B cell (primary cell): ENCODE data around the gene PLA2G4D. TPM values are rescaled to one million over a fixed set of nuclear protein-coding genes. Genes with fewer than 3 reads are reported as not detected.

Source experiments
- ATAC-seq: fragments of 200-7000 bp; cut with Tn5 transposase; one replicate; pipeline ENCODE4 v1.10.0; 2021; ENCODE audit warnings: low read depth, mild to moderate bottlenecking, moderate number of reproducible peaks, moderate library complexity
- CTCF ChIA-PET: fragments of 350-600 bp; sonication (Branson Sonifier 250); formaldehyde crosslinking; loops from one replicate; lab custom pipeline; 2021; ENCODE audit warnings: antibody characterized with exemption, inconsistent platforms; lab: Charles Lee
- POLR2A ChIA-PET: fragments of 350-600 bp; sonication (Branson Sonifier 250); formaldehyde crosslinking; loops from one replicate; lab custom pipeline; 2021; ENCODE audit warnings: antibody characterized with exemption; lab: Charles Lee
- DNase-seq: peaks from one replicate; pipeline ENCODE4 v3.0.0; 2013
- H2AFZ ChIP-seq: 2 replicates; pipeline ENCODE4 v1.6.1; 2012; ENCODE audit warnings: mild to moderate bottlenecking, low read depth, low read length; ENCODE audit not compliant: insufficient read depth, poor library complexity, severe bottlenecking
- H3K27ac ChIP-seq, 2 donors: 1 replicate in 1 of 2; 2 replicates in 1 of 2; pipeline ENCODE4 v1.5.1; 2012 to 2013; ENCODE audit warnings: low read length in 2 of 2, mild to moderate bottlenecking in 2 of 2, moderate library complexity in 1 of 2
- H3K27me3 ChIP-seq, 4 experiments: fragments of 200-600 bp in 1 of 4; sonication (generic) in 1 of 4; replicated peaks in 1 of 4; 1 replicate in 2 of 4; 2 replicates in 2 of 4; pipeline versions ENCODE4 v1.6.1 to v1.7.0; 2013 to 2016; ENCODE audit warnings: low read length in 3 of 4, mild to moderate bottlenecking in 2 of 4, mixed read lengths in 1 of 4, moderate library complexity in 1 of 4; ENCODE audit not compliant: insufficient read depth in 4 of 4, control insufficient read depth in 3 of 4; ENCODE audit errors: control extremely low read depth in 1 of 4
- H3K36me3 ChIP-seq, 2 experiments: replicated peaks in 1 of 2; 1 replicate in 1 of 2; 2 replicates in 1 of 2; pipeline versions ENCODE4 v1.6.1 to v1.7.1; 2013; ENCODE audit warnings: low read length in 1 of 2; ENCODE audit not compliant: insufficient read depth in 2 of 2, control insufficient read depth in 1 of 2; ENCODE audit errors: control extremely low read depth in 1 of 2, extremely low read depth in 1 of 2
- H3K4me1 ChIP-seq, 2 donors: fragments of 200-600 bp in 1 of 2; sonication (generic) in 1 of 2; 1 replicate in 1 of 2; 2 replicates in 1 of 2; pipeline versions ENCODE4 v1.5.1 to v1.6.1; 2013 to 2017; ENCODE audit warnings: low read length in 2 of 2; ENCODE audit not compliant: control insufficient read depth in 2 of 2, insufficient read depth in 2 of 2
- H3K4me2 ChIP-seq: replicated peaks from 2 replicates; pipeline ENCODE3; 2012; ENCODE audit warnings: mild to moderate bottlenecking, low read depth, low read length; ENCODE audit not compliant: poor library complexity, severe bottlenecking
- H3K4me3 ChIP-seq, 5 experiments: fragments of 200-600 bp in 1 of 5; sonication (generic) in 1 of 5; 1 replicate in 3 of 5; 2 replicates in 2 of 5; pipeline versions ENCODE4 v1.5.1 to v1.7.0; 2011 to 2016; ENCODE audit warnings: low read length in 4 of 5, mild to moderate bottlenecking in 4 of 5, low read depth in 2 of 5, control low read depth in 1 of 5, moderate library complexity in 1 of 5; ENCODE audit not compliant: insufficient read depth in 1 of 5; ENCODE audit errors: control extremely low read depth in 1 of 5, extremely low read depth in 1 of 5
- H3K79me2 ChIP-seq: fragments of 200-600 bp; sonication (generic); one replicate; pipeline ENCODE4 v1.6.0; 2016; ENCODE audit warnings: low read length; ENCODE audit not compliant: control insufficient read depth, insufficient read depth
- H3K9ac ChIP-seq: fragments of 200-600 bp; sonication (generic); 2 replicates; pipeline ENCODE4 v1.6.1; 2017; ENCODE audit warnings: mild to moderate bottlenecking, low read length, moderate library complexity
- H3K9me3 ChIP-seq, 3 donors: one replicate each; pipeline versions ENCODE4 v1.6.1 to v1.7.1; 2013; ENCODE audit warnings: low read length in 2 of 3; ENCODE audit not compliant: control insufficient read depth in 2 of 3, insufficient read depth in 1 of 3; ENCODE audit errors: control extremely low read depth in 1 of 3
- H4K20me1 ChIP-seq: 2 replicates; pipeline ENCODE4 v1.6.0; 2012; ENCODE audit warnings: mild to moderate bottlenecking, low read length; ENCODE audit not compliant: insufficient read depth, control insufficient read depth, poor library complexity, severe bottlenecking
- H3K27ac Mint-ChIP-seq: one replicate; pipeline ENCODE4 v1.8.0; 2021; ENCODE audit warnings: mixed read lengths
- H3K27me3 Mint-ChIP-seq: one replicate; pipeline ENCODE4 v1.8.0; 2021; ENCODE audit warnings: mixed read lengths
- H3K4me1 Mint-ChIP-seq: one replicate; pipeline ENCODE4 v1.8.0; 2021; ENCODE audit warnings: mixed read lengths
- H3K4me3 Mint-ChIP-seq: one replicate; pipeline ENCODE4 v1.8.0; 2021; ENCODE audit warnings: mixed read lengths
- H3K9me3 Mint-ChIP-seq: one replicate; pipeline ENCODE4 v1.8.0; 2022; ENCODE audit warnings: mixed read lengths; ENCODE audit not compliant: insufficient read depth
- EZH2 ChIP-seq: IDR thresholded peaks from 2 replicates; pipeline ENCODE4 v1.6.1; 2012; ENCODE audit warnings: borderline replicate concordance, low read depth, mild to moderate bottlenecking, moderate library complexity, low read length; ENCODE audit not compliant: insufficient read depth, poor library complexity, severe bottlenecking
- WGBS: methylation state at CpG from one replicate; pipeline ENCODE4 v1.1.5; 2013; ENCODE audit warnings: missing lambda C conversion rate; ENCODE audit not compliant: insufficient coverage; 5-methylcytosine and 5-hydroxymethylcytosine counted together
- intact Hi-C: fragments of 100-400 bp; cut with micrococcal nuclease; formaldehyde crosslinking; loops from one replicate; pipeline ENCODE4 v1.10.0; 2022
- polyA plus RNA-seq: library from polyadenylated mRNA; depleted of rRNA; stranded (reverse); fragments of >200 nt; gene quantifications from 2 replicates; pipeline ENCODE4 v1.2.3, GENCODE V29; 2012
- total RNA-seq, 2 donors: library from RNA; stranded (reverse); fragments of 120-200 nt in 1 of 2; gene quantifications; 1 replicate in 1 of 2; 2 replicates in 1 of 2; pipeline versions ENCODE4 v1.2.3 to v1.2.4, GENCODE V29; 2013 to 2022
- TF ChIP-seq, protein P1 (sequence below): fragments of 200-600 bp; IDR thresholded peaks from one replicate; pipeline ENCODE4 v1.8.0; 2022; ENCODE audit warnings: antibody characterized with exemption, mild to moderate bottlenecking

Gene PLA2G4D
- total and polyA plus RNA-seq, 2 donors (not counting 1 experiment from before 2014, with no cell fraction given), result not detected

DNA sequence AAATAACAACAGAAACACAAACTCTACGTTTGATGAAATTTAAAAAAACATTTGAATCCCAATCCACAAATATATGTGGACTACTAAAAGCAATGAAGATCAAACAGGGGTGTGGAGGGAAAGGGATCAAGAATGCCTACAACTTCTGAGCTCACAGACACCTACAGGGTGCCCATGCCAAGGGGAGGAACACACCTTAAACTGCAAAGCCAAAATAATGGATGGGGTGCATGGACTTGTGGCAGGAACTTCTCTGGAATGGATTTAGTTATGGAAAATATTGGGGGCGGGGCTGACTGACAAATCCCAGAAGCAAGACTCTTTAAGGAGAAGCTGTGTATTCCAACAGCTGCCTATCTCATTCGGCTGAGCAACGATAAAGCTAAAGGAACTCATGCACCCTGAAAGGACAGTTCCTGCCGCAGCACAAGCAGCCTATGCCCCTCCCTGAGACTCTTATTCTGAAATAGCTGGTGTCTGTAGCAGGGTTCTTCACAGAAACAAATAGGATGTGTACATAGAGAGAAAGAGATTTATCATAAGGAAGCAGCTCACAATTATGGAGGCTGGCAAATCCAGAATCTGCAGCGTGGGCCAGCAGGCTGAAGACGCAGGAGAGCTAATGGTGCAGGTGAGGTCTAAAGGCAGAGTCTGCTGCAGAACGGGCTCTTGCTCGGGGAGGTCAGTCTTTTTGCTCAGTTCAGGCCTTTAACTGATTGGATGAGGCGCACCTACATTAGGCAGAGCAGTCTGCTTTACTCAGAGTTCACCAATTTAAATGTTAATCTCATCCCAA is 24.5 kb upstream of the PLA2G4D start:
- Histone ChIP-seq H3K4me2 (no peak overlapping the region), H3K27ac (no peak overlapping the region), H2AFZ (no peak overlapping the region), H3K79me2 (no peaks in the 10 kb centered on the region), H4K20me1 (no peaks in the 10 kb centered on the region), H3K27me3 (no peaks in the 10 kb centered on the region), H3K4me1 (no peaks in the 10 kb centered on the region), H3K36me3 (no peaks in the 10 kb centered on the region), H3K9me3 (no peaks in the 10 kb centered on the region), H3K9ac (no peak overlapping the region), H3K4me3 (no peak overlapping the region)
- WGBS, result 89% methylated on average over 7 of the region's 10 CpGs
- POLR2A ChIA-PET, result no interaction called here
- DNase-seq (no peak), ATAC-seq (no peak)
- CTCF ChIA-PET, result interaction anchor here (2.3 kb wide), 1 partner anchor 35 kb away, joined by 7 read pairs; no protein-coding TSS in a partner anchor
- peaks cover 4% of the 10 kb centered on the region for H3K27me3 Mint-ChIP-seq
- intact Hi-C loops, result no loop called here
- H3K4me3 Mint-ChIP-seq, result no peak overlapping the region
- H3K4me1 Mint-ChIP-seq, result no peaks in the 10 kb centered on the region
- no peaks in the 10 kb centered on the region for H3K9me3 Mint-ChIP-seq
- TF ChIP-seq EZH2, result no peak
- TF ChIP-seq, protein P1, sequence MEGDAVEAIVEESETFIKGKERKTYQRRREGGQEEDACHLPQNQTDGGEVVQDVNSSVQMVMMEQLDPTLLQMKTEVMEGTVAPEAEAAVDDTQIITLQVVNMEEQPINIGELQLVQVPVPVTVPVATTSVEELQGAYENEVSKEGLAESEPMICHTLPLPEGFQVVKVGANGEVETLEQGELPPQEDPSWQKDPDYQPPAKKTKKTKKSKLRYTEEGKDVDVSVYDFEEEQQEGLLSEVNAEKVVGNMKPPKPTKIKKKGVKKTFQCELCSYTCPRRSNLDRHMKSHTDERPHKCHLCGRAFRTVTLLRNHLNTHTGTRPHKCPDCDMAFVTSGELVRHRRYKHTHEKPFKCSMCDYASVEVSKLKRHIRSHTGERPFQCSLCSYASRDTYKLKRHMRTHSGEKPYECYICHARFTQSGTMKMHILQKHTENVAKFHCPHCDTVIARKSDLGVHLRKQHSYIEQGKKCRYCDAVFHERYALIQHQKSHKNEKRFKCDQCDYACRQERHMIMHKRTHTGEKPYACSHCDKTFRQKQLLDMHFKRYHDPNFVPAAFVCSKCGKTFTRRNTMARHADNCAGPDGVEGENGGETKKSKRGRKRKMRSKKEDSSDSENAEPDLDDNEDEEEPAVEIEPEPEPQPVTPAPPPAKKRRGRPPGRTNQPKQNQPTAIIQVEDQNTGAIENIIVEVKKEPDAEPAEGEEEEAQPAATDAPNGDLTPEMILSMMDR, result no peak
- no peak overlapping the region for H3K27ac Mint-ChIP-seq

DNA sequence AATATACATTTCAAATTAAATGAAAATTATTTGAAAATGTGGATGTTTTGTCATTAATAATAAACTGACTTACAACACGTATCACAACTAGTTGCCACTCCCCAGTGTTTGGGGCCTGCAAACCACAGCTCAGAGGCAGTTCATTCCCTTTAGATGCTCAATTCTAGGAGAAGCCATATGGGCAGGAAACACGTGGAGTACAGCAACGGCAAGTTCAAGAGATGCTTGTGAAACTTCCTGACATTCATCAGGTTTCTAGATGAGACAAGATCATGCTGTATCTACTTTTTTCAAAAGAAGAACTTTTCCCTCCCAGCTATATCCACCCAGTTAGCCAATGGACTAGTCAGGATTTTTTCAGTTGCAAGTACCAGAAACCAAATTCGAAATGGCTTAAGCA is 17.6 kb upstream of the PLA2G4D start:
- H3K4me3 Mint-ChIP-seq, result no peak overlapping the region
- H3K9ac ChIP-seq, result no peak overlapping the region
- H3K9me3 ChIP-seq, result no peaks in the 10 kb centered on the region
- no peak for TF ChIP-seq EZH2
- TF ChIP-seq, protein P1, result no peak
- H3K4me2 ChIP-seq, result no peak overlapping the region
- H3K27ac Mint-ChIP-seq, result no peak overlapping the region
- ATAC-seq (no peak), DNase-seq (no peak)
- H3K79me2 ChIP-seq, result no peaks in the 10 kb centered on the region
- ChIA-PET CTCF (no interaction called here), POLR2A (no interaction called here)
- peaks cover 27% of the 10 kb centered on the region for H3K27me3 Mint-ChIP-seq
- peaks cover 4 to 8% of the 10 kb centered on the region in 2 donors for H3K4me1 ChIP-seq
- H3K36me3 ChIP-seq, result no peaks in the 10 kb centered on the region
- no peaks in the 10 kb centered on the region for H3K9me3 Mint-ChIP-seq
- no peak overlapping the region for H3K4me3 ChIP-seq
- H3K27ac ChIP-seq, result no peak overlapping the region
- H2AFZ ChIP-seq, result no peak overlapping the region
- WGBS, result 33% methylated on average over 3 of the region's 4 CpGs
- H4K20me1 ChIP-seq, result no peaks in the 10 kb centered on the region
- intact Hi-C loops, result no loop called here
- peaks cover 0 to 5% (median 0%) of the 10 kb centered on the region in 4 experiments for H3K27me3 ChIP-seq
- peaks cover 10% of the 10 kb centered on the region for H3K4me1 Mint-ChIP-seq
